Coronary artery (tissue), 2 donors: ENCODE measurements around the gene ATG3.

Experiments used
- DNase-seq: peaks from one replicate; pipeline ENCODE4 v3.0.0-alpha.2; 2017; ENCODE audit warnings: low spot score
- H3K27ac ChIP-seq, 2 donors: fragments of 200-600 bp; sonication (generic); one replicate each; pipeline ENCODE4 v1.5.1; 2016 to 2019
- H3K4me3 ChIP-seq: fragments of 200-600 bp; sonication (generic); 2 replicates; pipeline ENCODE4 v1.5.1; 2016; ENCODE audit warnings: mild to moderate bottlenecking, moderate library complexity
- TF ChIP-seq, protein P1 (sequence below): fragments of 200-600 bp; sonication (generic); IDR thresholded peaks from one replicate; pipeline ENCODE4 v1.5.1; 2019; ENCODE audit warnings: antibody characterized with exemption

The ATG3 gene

DNA sequence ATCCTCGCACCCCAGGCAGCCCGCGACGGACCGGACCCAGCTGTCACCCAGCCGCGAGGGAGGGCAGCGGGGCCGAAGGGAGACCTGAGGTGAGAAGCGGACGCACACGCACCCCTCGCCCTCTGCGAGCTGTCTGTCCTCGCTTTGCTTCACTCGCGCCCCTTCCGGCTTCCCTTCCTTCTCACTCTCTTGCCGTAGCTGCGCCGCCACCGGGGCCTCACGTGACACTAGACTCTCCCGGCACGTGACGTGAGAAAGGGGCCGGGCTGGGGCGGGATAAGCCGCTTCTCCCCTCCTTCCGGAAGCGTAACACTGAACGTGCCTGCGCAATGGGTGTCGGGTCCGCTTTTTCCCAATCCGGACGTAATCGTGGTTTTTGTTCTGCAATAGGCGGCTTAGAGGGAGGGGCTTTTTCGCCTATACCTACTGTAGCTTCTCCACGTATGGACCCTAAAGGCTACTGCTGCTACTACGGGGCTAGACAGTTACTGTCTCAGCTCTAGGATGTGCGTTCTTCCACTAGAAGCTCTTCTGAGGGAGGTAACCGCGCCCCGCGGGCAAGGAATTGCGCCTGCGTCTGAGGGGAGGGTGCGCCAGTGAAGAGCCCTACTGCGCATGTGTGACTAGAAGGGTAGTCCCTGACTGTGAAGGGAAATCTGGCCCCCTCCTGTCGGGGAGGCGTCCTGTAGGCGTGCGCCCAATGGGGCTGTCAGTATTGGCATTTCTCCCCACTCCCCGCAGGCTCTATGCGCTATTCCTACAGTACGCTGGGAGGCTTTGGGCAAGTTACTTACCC, at the start of gene ATG3, which contains the start of gene SLC35A5:
ATG3 (minus strand) TSS at position 229 of the 796 bp plus-strand sequence. CDS start 434 bp downstream, outside the sequence.
SLC35A5 (plus strand) TSS at position 312 of the 796 bp plus-strand sequence. CDS start 1,359 bp downstream, outside the sequence.
- TF ChIP-seq, protein P1, sequence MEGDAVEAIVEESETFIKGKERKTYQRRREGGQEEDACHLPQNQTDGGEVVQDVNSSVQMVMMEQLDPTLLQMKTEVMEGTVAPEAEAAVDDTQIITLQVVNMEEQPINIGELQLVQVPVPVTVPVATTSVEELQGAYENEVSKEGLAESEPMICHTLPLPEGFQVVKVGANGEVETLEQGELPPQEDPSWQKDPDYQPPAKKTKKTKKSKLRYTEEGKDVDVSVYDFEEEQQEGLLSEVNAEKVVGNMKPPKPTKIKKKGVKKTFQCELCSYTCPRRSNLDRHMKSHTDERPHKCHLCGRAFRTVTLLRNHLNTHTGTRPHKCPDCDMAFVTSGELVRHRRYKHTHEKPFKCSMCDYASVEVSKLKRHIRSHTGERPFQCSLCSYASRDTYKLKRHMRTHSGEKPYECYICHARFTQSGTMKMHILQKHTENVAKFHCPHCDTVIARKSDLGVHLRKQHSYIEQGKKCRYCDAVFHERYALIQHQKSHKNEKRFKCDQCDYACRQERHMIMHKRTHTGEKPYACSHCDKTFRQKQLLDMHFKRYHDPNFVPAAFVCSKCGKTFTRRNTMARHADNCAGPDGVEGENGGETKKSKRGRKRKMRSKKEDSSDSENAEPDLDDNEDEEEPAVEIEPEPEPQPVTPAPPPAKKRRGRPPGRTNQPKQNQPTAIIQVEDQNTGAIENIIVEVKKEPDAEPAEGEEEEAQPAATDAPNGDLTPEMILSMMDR, result no peak
- peak within 1 kb of the TSS; percentile 96 to 100 for H3K27ac ChIP-seq
- H3K4me3 ChIP-seq, result peak within 1 kb of the TSS; percentile 97
- peak; percentile 99 for DNase-seq

DNA sequence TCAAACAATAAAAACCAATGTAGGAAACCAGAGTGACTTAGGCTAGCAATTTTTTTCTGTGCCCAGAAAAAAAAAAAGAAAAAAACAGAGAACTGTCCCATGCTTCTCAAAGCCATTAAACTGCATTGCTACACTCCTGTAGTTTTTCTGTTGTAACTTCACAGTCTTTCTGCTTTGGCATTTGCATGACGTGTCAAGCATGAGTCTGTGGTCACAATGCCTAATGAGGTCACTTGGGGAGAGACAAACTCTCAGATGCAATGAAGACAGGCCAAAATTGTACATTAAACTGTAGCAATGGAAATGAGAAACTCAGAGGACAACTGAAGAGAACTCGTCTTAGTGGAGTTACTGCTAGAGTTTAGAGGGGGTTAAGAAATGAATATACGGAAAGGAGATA, 48.4 kb upstream of the ATG3 start:
- no peak for DNase-seq
- TF ChIP-seq, protein P1, result no peak

DNA sequence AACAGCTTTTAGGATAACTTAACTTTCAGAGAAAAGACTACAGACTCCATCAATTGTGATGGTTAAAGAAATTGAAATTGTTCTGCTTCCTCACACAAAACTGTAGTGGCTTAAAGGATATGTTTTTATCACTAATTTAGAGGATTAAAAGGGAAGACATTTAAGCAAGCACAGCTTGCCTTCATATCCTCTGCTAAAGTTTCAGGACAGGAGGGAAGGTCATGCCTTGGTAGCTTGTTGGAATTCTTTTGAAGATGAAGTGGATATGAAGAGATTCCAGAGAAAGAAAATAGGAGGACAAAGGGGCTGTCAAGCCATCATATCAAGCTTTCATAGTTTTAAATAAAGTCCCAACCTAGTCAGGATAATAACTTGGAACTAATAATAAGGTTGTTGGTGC, 46.1 kb upstream of the ATG3 start:
- TF ChIP-seq, protein P1, result no peak
- Histone ChIP-seq H3K4me3 (no peak overlapping the region), H3K27ac (no peak overlapping the region)
- DNase-seq, result no peak

More for the DNA sequence above, 48.4 kb upstream of the ATG3 start:
- H3K27ac ChIP-seq, result no peak overlapping the region
- H3K4me3 ChIP-seq, result no peak overlapping the region

DNA sequence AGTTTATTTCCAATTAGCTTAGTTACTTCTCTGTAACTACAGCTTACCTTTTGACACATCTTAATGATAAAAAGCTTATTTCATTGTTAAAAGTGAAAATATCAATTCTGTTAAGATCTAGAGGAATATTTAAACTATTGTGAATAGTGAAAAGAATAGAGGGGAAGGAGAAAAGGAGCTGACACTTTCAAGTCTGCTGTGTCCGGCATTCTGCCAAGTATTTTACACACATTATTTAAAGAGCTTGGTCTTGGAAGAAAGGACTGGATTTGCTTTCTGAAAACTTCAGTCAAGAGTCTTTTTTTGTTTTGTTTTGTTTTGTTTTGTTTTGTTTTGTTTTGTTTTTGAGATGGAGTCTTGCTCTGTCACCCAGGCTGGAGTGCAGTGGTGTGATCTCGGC, 44.3 kb upstream of the ATG3 start:
- Histone ChIP-seq H3K4me3 (no peak overlapping the region), H3K27ac (no peak overlapping the region)
- DNase-seq, result no peak
- TF ChIP-seq, protein P1, result no peak

DNA sequence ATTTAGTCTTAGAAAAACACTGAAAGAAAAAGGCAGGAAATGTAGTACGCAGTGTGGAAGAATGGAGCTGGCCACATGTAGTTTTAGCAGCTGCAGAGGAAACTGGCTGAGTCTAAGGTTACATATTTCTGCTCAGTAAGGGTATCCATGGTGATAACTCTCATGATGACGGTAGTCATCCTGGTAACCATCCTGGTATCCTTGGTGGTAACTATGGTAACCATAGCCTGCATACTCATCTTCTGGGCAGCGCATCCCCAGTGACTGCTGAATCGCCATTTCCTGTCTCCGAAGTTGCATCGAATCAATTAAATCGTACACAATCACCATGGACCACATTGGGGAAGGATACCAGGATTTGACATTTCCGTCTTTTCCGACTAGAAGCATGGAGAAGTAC, 43.5 kb upstream of the ATG3 start:
- TF ChIP-seq, protein P1, result no peak
- no peak for DNase-seq
- Histone ChIP-seq H3K4me3 (no peak overlapping the region), H3K27ac (peak overlapping the region in 1 of 2 donors; percentile 19)

DNA sequence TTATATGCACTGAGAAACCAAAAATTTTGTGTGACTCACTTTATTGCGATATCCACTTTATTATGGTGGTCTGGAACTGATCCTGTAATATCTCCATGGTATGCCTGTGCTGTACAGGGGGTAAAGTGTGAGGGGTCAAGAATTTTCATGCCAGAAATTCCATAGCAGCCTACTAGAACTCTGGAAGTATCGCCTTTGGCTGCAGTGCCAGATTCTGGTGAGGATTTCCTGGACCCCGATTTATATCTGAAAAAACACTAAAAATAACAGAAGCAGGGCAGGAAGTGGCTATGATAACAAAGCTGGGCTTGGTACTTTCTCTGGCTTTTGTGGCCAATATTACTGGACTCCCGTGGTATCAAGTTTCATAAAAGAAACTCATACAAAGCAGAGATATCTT, 42.8 kb upstream of the ATG3 start:
- DNase-seq, result no peak
- TF ChIP-seq, protein P1, result no peak
- no peak overlapping the region for H3K27ac ChIP-seq
- no peak overlapping the region for H3K4me3 ChIP-seq

DNA sequence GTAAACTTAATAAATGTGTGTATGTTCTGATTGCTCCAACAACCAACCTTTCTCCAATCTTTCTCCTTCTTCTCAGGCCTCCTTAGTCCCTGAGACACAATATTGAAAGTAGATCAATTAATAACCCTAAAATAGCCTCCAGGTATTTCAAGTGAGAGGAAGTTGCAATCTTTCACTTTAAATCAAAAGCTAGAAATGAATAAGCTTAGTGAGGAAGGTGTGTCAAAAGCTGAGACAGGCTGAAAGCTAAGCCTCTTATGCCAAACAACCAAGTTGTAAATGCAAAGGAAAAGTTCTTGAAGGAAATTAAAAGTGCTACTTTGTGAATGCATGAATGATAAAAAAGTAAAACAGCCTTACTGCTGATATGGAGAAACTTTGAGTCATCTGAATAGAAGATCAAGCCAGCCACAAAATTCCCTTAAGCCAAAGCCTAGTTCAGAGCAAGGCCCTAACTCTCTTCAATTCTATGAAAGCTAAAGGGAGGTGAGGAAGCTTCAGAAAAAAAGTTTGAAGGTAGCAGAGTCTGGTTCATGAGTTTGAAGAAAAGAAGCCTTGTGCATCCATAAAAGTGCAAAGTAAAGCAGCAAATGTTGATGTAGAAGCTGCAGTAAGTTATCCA, 40.6 kb upstream of the ATG3 start:
- TF ChIP-seq, protein P1, result no peak
- Histone ChIP-seq H3K27ac (no peak overlapping the region), H3K4me3 (no peak overlapping the region)
- no peak for DNase-seq
